C4-2B (cell line): ENCODE data around the gene DLG2.

Source experiments
- ZFX ChIP-seq: fragments of 450-650 bp; IDR thresholded peaks from 2 replicates; pipeline ENCODE4 v1.6.1; 2017
- TF ChIP-seq, protein P1 (sequence below): fragments of 450-650 bp; conservative IDR thresholded peaks from 2 replicates; pipeline ENCODE4 v1.5.1; 2017; ENCODE audit warnings: mild to moderate bottlenecking

GRCh38 chr11:84414920-84415319, 1212.2 kb downstream of the DLG2 start:
- TF ChIP-seq, protein P1, sequence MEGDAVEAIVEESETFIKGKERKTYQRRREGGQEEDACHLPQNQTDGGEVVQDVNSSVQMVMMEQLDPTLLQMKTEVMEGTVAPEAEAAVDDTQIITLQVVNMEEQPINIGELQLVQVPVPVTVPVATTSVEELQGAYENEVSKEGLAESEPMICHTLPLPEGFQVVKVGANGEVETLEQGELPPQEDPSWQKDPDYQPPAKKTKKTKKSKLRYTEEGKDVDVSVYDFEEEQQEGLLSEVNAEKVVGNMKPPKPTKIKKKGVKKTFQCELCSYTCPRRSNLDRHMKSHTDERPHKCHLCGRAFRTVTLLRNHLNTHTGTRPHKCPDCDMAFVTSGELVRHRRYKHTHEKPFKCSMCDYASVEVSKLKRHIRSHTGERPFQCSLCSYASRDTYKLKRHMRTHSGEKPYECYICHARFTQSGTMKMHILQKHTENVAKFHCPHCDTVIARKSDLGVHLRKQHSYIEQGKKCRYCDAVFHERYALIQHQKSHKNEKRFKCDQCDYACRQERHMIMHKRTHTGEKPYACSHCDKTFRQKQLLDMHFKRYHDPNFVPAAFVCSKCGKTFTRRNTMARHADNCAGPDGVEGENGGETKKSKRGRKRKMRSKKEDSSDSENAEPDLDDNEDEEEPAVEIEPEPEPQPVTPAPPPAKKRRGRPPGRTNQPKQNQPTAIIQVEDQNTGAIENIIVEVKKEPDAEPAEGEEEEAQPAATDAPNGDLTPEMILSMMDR = no peak
- no peak for TF ChIP-seq ZFX
